ENCODE results near the gene DIAPH2. TPM values are rescaled to one million over a fixed set of nuclear protein-coding genes. Genes with fewer than 3 reads are reported as not detected.

DIAPH2 gene
- total and polyA plus RNA-seq, 2 experiments from 2014 or later = 16.2 to 56.6 TPM

GRCh38 chrX:97556359-97556758 lies 871.7 kb downstream of the DIAPH2 start (continued):
- no peak for TF ChIP-seq REST (IDR thresholded peaks at IDR 0.05; ENCODE audit: unreplicated experiment)

GRCh38 chrX:97563531-97564133 lies 879.0 kb downstream of the DIAPH2 start:
- Mint-ChIP-seq H3K27ac (0 out of 2 replicates have a peak overlapping the region, but pooled peaks have one; percentile 45), H3K4me3 (no peak overlapping the region), H3K36me3 (ENCODE audit: low read depth) (no peaks in the 10 kb centered on the region), H3K27me3 (ENCODE audit: insufficient read depth, low read depth, poor library complexity) (no peaks in the 10 kb centered on the region), H3K9me3 (no peaks in the 10 kb centered on the region), H3K4me1 (peaks cover 3% of the 10 kb centered on the region; the same call in 1 of the 3 replicates)
- H3K27me3 ChIP-seq (ENCODE audit: insufficient read depth) = no peaks in the 10 kb centered on the region
- H3K4me2 ChIP-seq = no peak overlapping the region
- H3K79me2 ChIP-seq (replicated peaks; ENCODE audit: insufficient read depth) = no peaks in the 10 kb centered on the region
- no peaks in the 10 kb centered on the region for H4K20me1 ChIP-seq (replicated peaks; ENCODE audit: insufficient read depth)
- no peak for ATAC-seq
- no peaks in the 10 kb centered on the region for H3K36me3 ChIP-seq (ENCODE audit: insufficient read depth)
- H3K27ac ChIP-seq (ENCODE audit: low read depth) = no peak overlapping the region
- no peaks in the 10 kb centered on the region for H3K4me1 ChIP-seq (ENCODE audit: insufficient read depth)
- no peaks in the 10 kb centered on the region for H3F3A ChIP-seq (replicated peaks; ENCODE audit: low read depth)
- no peaks in the 10 kb centered on the region for H3K9me2 ChIP-seq (ENCODE audit: insufficient read depth)
- H2AFZ ChIP-seq = no peak overlapping the region
- no peak for DNase-seq (ENCODE audit: low spot score)
- H3K4me3 ChIP-seq = no peak overlapping the region
- TF ChIP-seq EZH2 (IDR thresholded peaks at IDR 0.05; ENCODE audit: low read depth, unreplicated experiment) = no peak
- TF ChIP-seq ZNF331 (CRISPR knock-in tag; IDR thresholded peaks at IDR 0.05; ENCODE audit: low read depth) = no peak
- no peak for TF ChIP-seq ZNF462 (CRISPR knock-in tag; IDR thresholded peaks at IDR 0.05)
- TF ChIP-seq CREB1 (CRISPR knock-in tag; IDR thresholded peaks at IDR 0.05; ENCODE audit: low read depth) = no peak
- TF ChIP-seq ZNF114 (CRISPR knock-in tag; IDR thresholded peaks at IDR 0.05) = no peak
- no peak for TF ChIP-seq ETS1 (IDR thresholded peaks at IDR 0.05)
- TF ChIP-seq EZH2phosphoT487 (IDR thresholded peaks at IDR 0.05; ENCODE audit: unreplicated experiment) = no peak
- no peak for TF ChIP-seq NANOG (IDR thresholded peaks at IDR 0.05; ENCODE audit: borderline replicate concordance)
- no peak for TF ChIP-seq POLR2AphosphoS5 (IDR thresholded peaks at IDR 0.05; ENCODE audit: low read depth)
- TF ChIP-seq STAT1 (IDR thresholded peaks at IDR 0.05; ENCODE audit: unreplicated experiment) = no peak
- no peak for TF ChIP-seq CTCF (conservative IDR thresholded peaks at IDR 0.05; ENCODE audit: low read depth in 2 of 2)

Data from GM23338 (cell line).